GM18505 (cell line): ENCODE results near the gene PCCA.

ENCODE experiments used
- ATAC-seq: cut with Tn5 transposase; IDR thresholded peaks from one replicate; pipeline ENCODE4 v1.9.1; 2021; ENCODE audit not compliant: unreplicated experiment
- POLR2A ChIP-seq: IDR thresholded peaks from 4 replicates; pipeline ENCODE4 v1.6.1; 2011; ENCODE audit warnings: borderline replicate concordance; ENCODE audit not compliant: insufficient read depth, insufficient read length; ENCODE audit errors: extremely low read depth

PCCA gene

GRCh38 chr13:100506600-100507422, 417.9 kb downstream of the PCCA start:
- TF ChIP-seq POLR2A, result no peak
- ATAC-seq, result no peak

GRCh38 chr13:100508455-100508854, 419.6 kb downstream of the PCCA start:
- TF ChIP-seq POLR2A, result no peak
- ATAC-seq, result no peak

- TF ChIP-seq POLR2A, result no peak
- no peak for ATAC-seq
Observed at GRCh38 chr13:100508996-100509395, 420.1 kb downstream of the PCCA start.

GRCh38 chr13:100510208-100510957, 421.5 kb downstream of the PCCA start:
- no peak for TF ChIP-seq POLR2A
- no peak for ATAC-seq

GRCh38 chr13:100511466-100511865, 422.6 kb downstream of the PCCA start:
- no peak for ATAC-seq
- TF ChIP-seq POLR2A, result no peak

GRCh38 chr13:100512422-100512821, 423.5 kb downstream of the PCCA start:
- no peak for ATAC-seq
- no peak for TF ChIP-seq POLR2A

GRCh38 chr13:100513171-100513570, 424.3 kb downstream of the PCCA start:
- ATAC-seq, result no peak
- TF ChIP-seq POLR2A, result no peak

- no peak for TF ChIP-seq POLR2A
- ATAC-seq, result no peak
Observed at GRCh38 chr13:100513987-100514670, 425.2 kb downstream of the PCCA start.

- TF ChIP-seq POLR2A, result no peak
- no peak for ATAC-seq
Observed at GRCh38 chr13:100514788-100515409, 426.0 kb downstream of the PCCA start.

- TF ChIP-seq POLR2A, result no peak
- no peak for ATAC-seq
Observed at GRCh38 chr13:100515410-100515800, 426.5 kb downstream of the PCCA start.

GRCh38 chr13:100517135-100517534, 428.2 kb downstream of the PCCA start:
- TF ChIP-seq POLR2A, result no peak
- ATAC-seq, result no peak

GRCh38 chr13:100517728-100518127, 428.8 kb downstream of the PCCA start:
- TF ChIP-seq POLR2A, result no peak
- no peak for ATAC-seq
